DOHH2 (cell line): ENCODE measurements around the gene COL12A1.

Experiments used
- EZH2phosphoT487 ChIP-seq: fragments of 200-600 bp; sonication (generic); IDR thresholded peaks from 2 replicates; pipeline ENCODE4 v1.6.1; 2017; ENCODE audit warnings: borderline replicate concordance, mild to moderate bottlenecking, antibody characterized with exemption, low read length, moderate library complexity, mixed read lengths
- TF ChIP-seq, protein P1 (sequence below): fragments of 200-600 bp; sonication (generic); IDR thresholded peaks from one replicate; pipeline ENCODE4 v1.5.1; 2014; ENCODE audit warnings: antibody characterized with exemption, mild to moderate bottlenecking, low read depth, low read length; ENCODE audit not compliant: poor library complexity, severe bottlenecking

DNA sequence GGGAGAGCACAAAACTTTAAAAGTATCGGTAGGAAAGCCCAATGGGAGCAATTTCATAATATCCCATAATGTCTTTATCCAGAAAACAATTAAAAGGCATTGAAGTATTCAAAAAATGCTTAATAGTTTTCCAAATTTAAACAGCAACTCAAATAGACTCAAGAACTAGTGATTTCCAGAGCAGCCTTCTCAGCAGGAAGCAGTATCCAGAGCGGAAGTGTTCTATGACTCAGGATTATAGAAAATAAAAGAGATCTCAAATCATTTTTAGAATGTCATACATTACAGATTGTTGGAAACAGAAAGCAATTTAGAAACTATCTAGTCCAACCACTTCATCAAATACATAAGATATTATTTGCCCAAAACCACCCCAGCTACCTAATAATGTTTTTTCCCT is 79.3 kb downstream of the COL12A1 start:
- TF ChIP-seq, protein P1, sequence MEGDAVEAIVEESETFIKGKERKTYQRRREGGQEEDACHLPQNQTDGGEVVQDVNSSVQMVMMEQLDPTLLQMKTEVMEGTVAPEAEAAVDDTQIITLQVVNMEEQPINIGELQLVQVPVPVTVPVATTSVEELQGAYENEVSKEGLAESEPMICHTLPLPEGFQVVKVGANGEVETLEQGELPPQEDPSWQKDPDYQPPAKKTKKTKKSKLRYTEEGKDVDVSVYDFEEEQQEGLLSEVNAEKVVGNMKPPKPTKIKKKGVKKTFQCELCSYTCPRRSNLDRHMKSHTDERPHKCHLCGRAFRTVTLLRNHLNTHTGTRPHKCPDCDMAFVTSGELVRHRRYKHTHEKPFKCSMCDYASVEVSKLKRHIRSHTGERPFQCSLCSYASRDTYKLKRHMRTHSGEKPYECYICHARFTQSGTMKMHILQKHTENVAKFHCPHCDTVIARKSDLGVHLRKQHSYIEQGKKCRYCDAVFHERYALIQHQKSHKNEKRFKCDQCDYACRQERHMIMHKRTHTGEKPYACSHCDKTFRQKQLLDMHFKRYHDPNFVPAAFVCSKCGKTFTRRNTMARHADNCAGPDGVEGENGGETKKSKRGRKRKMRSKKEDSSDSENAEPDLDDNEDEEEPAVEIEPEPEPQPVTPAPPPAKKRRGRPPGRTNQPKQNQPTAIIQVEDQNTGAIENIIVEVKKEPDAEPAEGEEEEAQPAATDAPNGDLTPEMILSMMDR, result no peak
- TF ChIP-seq EZH2phosphoT487, result no peak
